ENCODE measurements around the gene DPH6.
"Not testable (repeated sequence)": the region's sequence is repeated elsewhere in the genome, so short reads cannot be mapped to it uniquely, and the experiment has no call there.

Gene DPH6

DNA sequence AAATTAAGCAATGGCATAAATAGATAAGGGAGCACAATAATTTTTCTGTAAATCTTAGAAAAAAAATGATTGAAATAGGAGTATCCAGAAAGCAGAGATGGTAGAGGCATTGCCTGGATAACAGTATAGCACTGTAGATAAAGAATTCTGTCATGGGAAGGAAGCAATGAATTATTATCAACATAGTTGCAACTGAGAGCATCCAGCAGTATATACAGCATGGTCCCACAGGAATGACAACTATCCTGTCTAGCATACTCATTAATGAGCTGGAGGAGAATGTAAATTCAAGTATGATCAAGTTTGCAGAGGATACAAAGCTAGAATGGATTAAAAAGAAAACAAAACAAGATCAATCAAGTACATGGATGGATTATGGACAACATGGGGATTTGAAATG, 90.8 kb downstream of the DPH6 start:
- DNase-seq (ENCODE audit: insufficient read length, low spot score): no peak
- TF ChIP-seq, protein P1, sequence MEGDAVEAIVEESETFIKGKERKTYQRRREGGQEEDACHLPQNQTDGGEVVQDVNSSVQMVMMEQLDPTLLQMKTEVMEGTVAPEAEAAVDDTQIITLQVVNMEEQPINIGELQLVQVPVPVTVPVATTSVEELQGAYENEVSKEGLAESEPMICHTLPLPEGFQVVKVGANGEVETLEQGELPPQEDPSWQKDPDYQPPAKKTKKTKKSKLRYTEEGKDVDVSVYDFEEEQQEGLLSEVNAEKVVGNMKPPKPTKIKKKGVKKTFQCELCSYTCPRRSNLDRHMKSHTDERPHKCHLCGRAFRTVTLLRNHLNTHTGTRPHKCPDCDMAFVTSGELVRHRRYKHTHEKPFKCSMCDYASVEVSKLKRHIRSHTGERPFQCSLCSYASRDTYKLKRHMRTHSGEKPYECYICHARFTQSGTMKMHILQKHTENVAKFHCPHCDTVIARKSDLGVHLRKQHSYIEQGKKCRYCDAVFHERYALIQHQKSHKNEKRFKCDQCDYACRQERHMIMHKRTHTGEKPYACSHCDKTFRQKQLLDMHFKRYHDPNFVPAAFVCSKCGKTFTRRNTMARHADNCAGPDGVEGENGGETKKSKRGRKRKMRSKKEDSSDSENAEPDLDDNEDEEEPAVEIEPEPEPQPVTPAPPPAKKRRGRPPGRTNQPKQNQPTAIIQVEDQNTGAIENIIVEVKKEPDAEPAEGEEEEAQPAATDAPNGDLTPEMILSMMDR (IDR thresholded peaks at IDR 0.05; ENCODE audit: insufficient read depth, missing control alignments): no peak
- no peak for FAIRE-seq

DNA sequence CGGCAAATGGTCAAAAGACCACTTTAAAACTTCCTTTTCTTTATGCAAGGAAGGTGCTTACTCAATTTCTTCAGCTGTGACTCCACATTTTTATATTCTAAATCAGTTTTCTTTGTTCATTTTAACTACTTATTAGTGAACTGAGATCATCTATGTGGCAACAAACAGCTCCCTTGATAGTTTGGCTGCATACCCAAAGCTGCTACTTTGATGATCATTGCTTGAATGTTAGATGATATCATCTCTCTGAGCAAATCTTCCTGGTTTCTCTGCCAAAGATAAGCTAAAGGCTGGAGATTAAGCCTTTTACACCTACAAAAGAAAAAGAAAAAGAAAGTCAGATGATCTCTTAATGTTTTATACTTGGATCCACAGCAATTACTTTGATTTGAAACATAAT, 95.5 kb downstream of the DPH6 start:
- TF ChIP-seq, protein P1 (IDR thresholded peaks at IDR 0.05; ENCODE audit: insufficient read depth, missing control alignments): no peak
- DNase-seq (ENCODE audit: insufficient read length, low spot score): no peak
- FAIRE-seq: no peak

DNA sequence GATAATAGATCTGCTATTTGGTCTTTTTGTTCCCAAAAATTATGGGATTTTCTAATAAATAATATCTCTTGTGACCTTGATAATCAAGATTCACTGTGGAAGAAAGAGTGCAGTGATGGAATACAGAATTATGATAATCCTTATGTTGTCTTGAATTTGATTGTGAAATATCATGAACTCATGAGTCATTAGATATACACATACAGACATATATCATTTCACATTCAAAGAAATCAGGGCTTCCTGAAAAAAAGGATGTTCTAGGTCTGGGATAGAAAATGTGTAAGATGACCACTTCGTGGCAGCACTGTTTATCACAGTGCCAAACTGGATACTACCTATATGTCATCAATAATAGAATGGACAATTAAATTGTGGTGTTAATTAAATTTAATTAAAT, 97.7 kb downstream of the DPH6 start:
- TF ChIP-seq, protein P1 (IDR thresholded peaks at IDR 0.05; ENCODE audit: insufficient read depth, missing control alignments): no peak
- DNase-seq (ENCODE audit: insufficient read length, low spot score) (no peak), FAIRE-seq (no peak)

DNA sequence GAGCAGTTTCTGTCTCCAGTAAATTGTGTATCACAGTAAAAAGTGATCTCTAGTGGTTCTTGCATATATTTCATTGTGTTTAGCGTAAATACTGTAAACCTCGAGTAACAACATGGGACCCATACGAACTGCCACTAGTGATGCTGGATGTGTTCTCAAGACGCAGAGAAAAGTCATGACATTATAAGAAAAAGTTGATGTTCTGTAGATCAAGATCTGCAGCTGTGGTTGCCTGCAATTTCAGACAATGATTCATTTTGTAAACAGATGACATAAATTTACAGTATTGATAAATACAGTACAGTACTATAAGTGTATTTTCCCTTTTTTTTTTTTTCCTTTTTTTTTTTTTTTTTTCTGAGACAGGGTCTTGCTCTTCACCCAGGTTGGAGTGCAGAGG, 100.1 kb downstream of the DPH6 start:
- no peak for FAIRE-seq
- no peak for DNase-seq (ENCODE audit: insufficient read length, low spot score)
- TF ChIP-seq, protein P1 (IDR thresholded peaks at IDR 0.05; ENCODE audit: insufficient read depth, missing control alignments): no peak

DNA sequence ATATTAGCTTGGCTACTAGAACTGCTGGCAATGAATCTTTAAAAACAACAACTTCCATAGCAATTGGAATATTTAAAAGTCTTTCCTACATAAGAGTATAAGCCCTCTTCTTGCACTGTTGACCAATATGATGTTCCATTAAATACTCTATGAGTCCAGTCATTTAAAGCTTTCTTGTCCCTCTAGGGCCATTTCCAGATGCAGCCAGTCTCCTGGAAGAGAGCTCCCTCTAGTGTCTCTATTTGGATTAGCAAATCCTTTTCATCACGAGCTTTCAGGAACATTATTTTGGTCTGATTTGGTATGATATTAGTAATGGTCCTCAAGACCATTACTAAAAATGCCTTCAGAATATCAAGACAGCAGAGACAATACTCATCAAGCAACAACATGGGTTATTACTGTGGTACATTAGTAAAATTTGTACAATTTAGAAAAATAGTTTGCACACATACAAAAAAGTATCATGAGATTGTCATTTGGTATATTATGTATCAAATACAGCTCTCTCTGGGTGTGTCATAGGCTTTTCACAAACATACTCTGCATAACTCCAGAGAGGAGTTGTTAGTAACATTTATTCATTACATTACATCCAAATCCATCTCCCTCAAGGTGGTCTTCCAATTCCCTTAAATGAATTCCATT, 101.3 kb downstream of the DPH6 start:
- DNase-seq (ENCODE audit: insufficient read length, low spot score): no peak
- TF ChIP-seq, protein P1 (IDR thresholded peaks at IDR 0.05; ENCODE audit: insufficient read depth, missing control alignments): peak; percentile 75
- peak; percentile 68 for FAIRE-seq

DNA sequence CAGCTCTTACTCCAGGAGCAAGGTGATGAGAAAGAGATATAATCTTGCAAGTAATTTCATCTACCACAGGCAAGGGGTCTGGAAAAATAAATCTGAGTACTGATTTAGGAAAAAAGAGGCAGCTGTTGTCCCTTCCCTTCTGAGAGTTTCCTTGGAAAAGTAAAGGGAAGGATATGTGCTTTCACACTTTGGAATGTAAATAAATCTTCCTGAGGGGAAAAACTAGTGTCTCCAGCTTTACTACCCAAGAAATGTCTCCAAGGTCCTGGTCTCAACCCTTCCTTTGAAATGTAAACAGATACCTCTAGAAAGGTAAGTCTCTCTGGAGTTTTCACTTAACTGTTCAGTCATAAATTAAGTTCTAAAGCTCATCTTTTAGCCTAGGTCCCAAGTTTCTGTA, 102.6 kb downstream of the DPH6 start:
- DNase-seq (ENCODE audit: insufficient read length, low spot score) (no peak), FAIRE-seq (no peak)
- TF ChIP-seq, protein P1 (IDR thresholded peaks at IDR 0.05; ENCODE audit: insufficient read depth, missing control alignments): no peak

DNA sequence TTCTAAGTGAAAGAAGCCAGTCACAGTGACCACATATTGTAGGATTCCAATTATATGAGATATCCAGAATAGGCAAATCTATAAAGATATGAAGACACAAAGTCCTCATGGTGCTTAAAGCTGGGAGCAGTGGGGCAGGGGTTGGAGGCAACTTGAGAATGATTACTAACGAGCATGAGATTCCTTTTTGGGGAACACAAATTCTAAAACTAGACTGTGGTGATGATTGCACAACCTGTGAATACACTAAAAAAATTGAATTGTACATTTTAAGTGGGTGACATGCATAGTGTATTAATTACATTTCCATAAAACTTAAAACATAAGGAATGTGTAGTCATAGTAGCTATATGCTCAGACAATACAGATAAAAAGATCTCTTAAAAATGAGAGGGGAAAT, 103.2 kb downstream of the DPH6 start:
- no peak for DNase-seq (ENCODE audit: insufficient read length, low spot score)
- FAIRE-seq: no peak
- TF ChIP-seq, protein P1 (IDR thresholded peaks at IDR 0.05; ENCODE audit: insufficient read depth, missing control alignments): no peak

DNA sequence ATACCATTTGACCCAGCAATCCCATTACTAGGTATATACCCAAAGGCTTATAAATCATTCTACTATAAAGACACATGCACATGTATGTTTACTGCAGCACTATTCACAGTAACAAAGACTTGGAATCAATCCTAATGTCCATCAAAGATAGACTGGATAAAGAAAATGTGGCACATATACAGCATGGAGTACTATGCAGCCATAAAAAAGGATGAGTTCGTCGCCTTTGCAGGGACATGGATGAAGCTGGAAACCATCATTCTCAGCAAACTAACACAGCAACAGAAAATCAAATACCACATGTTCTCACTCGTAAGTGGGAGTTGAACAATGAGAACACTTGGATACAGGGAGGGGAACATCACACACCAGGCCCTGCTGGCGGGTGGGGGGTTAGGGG, 104.7 kb downstream of the DPH6 start:
- not testable (repeated sequence) for FAIRE-seq; DNase-seq (ENCODE audit: insufficient read length, low spot score)
